Mesodermal cell (in vitro differentiated cells): ENCODE data around the gene C13orf46.
A peak's percentile ranks its signal among the peaks of the same experiment; 100 is the strongest.

Experiments
- H3K27ac ChIP-seq: 2 replicates; pipeline ENCODE4 v1.7.0; 2013; ENCODE audit warnings: mild to moderate bottlenecking, low read depth, low read length, moderate library complexity; ENCODE audit not compliant: severe bottlenecking
- H3K36me3 ChIP-seq: 2 replicates; pipeline ENCODE4 v1.7.1; 2013; ENCODE audit warnings: mild to moderate bottlenecking, low read length, moderate library complexity; ENCODE audit not compliant: control insufficient read depth, insufficient read depth
- H3K4me1 ChIP-seq: one replicate; pipeline ENCODE4 v1.7.1; 2013; ENCODE audit warnings: mild to moderate bottlenecking, low read length; ENCODE audit not compliant: insufficient read depth, control insufficient read depth, poor library complexity, severe bottlenecking
- H3K4me3 ChIP-seq: 2 replicates; pipeline ENCODE4 v1.7.0; 2013; ENCODE audit warnings: low read length, control low read depth, mild to moderate bottlenecking; ENCODE audit not compliant: insufficient read depth, poor library complexity, severe bottlenecking; ENCODE audit errors: extremely low read depth
- H3K9me3 ChIP-seq: 2 replicates; pipeline ENCODE4 v1.7.1; 2013; ENCODE audit warnings: mild to moderate bottlenecking, low read length, moderate library complexity; ENCODE audit not compliant: control insufficient read depth
- WGBS, 2 experiments: methylation state at CpG; one replicate each; pipeline ENCODE4 v1.1.5; 2013; ENCODE audit warnings: missing lambda C conversion rate in 2 of 2; ENCODE audit not compliant: insufficient coverage in 2 of 2; 5-methylcytosine and 5-hydroxymethylcytosine counted together

Gene C13orf46

GRCh38 chr13:113941571-113942191 lies 32.2 kb downstream of the C13orf46 start:
- WGBS, 2 experiments, result 82 to 90% methylated on average over 15 of the region's 16 CpGs
- H3K4me3 ChIP-seq, result no peak overlapping the region
- no peaks in the 10 kb centered on the region for H3K4me1 ChIP-seq
- no peaks in the 10 kb centered on the region for H3K9me3 ChIP-seq
- H3K27ac ChIP-seq, result no peak overlapping the region
- no peaks in the 10 kb centered on the region for H3K36me3 ChIP-seq

- Histone ChIP-seq H3K9me3 (no peaks in the 10 kb centered on the region), H3K4me3 (no peak overlapping the region), H3K36me3 (no peaks in the 10 kb centered on the region), H3K27ac (no peak overlapping the region), H3K4me1 (no peaks in the 10 kb centered on the region)
- 91 to 92% methylated on average over 11 to 15 of the region's 16 CpGs for WGBS, 2 experiments
Observed at GRCh38 chr13:113939944-113940297, 34.0 kb downstream of the C13orf46 start.

- H3K4me1 ChIP-seq, result no peaks in the 10 kb centered on the region
- H3K36me3 ChIP-seq, result no peaks in the 10 kb centered on the region
- no peak overlapping the region for H3K4me3 ChIP-seq
- 90 to 91% methylated on average over 26 of the region's 28 CpGs for WGBS, 2 experiments
- H3K27ac ChIP-seq, result no peak overlapping the region
- H3K9me3 ChIP-seq, result no peaks in the 10 kb centered on the region
Observed at GRCh38 chr13:113939129-113939943, 34.5 kb downstream of the C13orf46 start.

- Histone ChIP-seq H3K4me3 (no peak overlapping the region), H3K4me1 (no peaks in the 10 kb centered on the region), H3K9me3 (no peaks in the 10 kb centered on the region), H3K27ac (no peak overlapping the region), H3K36me3 (no peaks in the 10 kb centered on the region)
- WGBS, 2 experiments, result 80 to 87% methylated on average over 7 to 11 of the region's 11 CpGs
Observed at GRCh38 chr13:113938716-113939115, 35.2 kb downstream of the C13orf46 start.

- H3K4me3 ChIP-seq, result no peak overlapping the region
- WGBS, 2 experiments, result 87 to 93% methylated on average over 7 of the region's 7 CpGs
- no peaks in the 10 kb centered on the region for H3K36me3 ChIP-seq
- H3K9me3 ChIP-seq, result no peaks in the 10 kb centered on the region
- H3K4me1 ChIP-seq, result no peaks in the 10 kb centered on the region
- H3K27ac ChIP-seq, result no peak overlapping the region
Observed at GRCh38 chr13:113938246-113938645, 35.6 kb downstream of the C13orf46 start.

- WGBS, 2 experiments, result 91 to 98% methylated on average over 18 of the region's 20 CpGs
- no peak overlapping the region for H3K4me3 ChIP-seq
- no peak overlapping the region for H3K27ac ChIP-seq
- no peaks in the 10 kb centered on the region for H3K9me3 ChIP-seq
- no peaks in the 10 kb centered on the region for H3K36me3 ChIP-seq
- H3K4me1 ChIP-seq, result no peaks in the 10 kb centered on the region
Observed at GRCh38 chr13:113937527-113938180, 36.2 kb downstream of the C13orf46 start.

GRCh38 chr13:113937073-113937472 lies 36.8 kb downstream of the C13orf46 start:
- Histone ChIP-seq H3K36me3 (no peaks in the 10 kb centered on the region), H3K4me3 (no peak overlapping the region), H3K9me3 (no peaks in the 10 kb centered on the region), H3K27ac (no peak overlapping the region), H3K4me1 (no peaks in the 10 kb centered on the region)
- WGBS, 2 experiments, result 94 to 97% methylated on average over 12 of the region's 12 CpGs

GRCh38 chr13:113936166-113936965 lies 37.5 kb downstream of the C13orf46 start:
- Histone ChIP-seq H3K36me3 (no peaks in the 10 kb centered on the region), H3K4me1 (no peaks in the 10 kb centered on the region), H3K4me3 (no peak overlapping the region), H3K27ac (peak overlapping the region; percentile 88), H3K9me3 (no peaks in the 10 kb centered on the region)
- WGBS, 2 experiments, result 94 to 97% methylated on average over 19 to 21 of the region's 25 CpGs

- whole genome bisulfite sequencing, 2 experiments, result 65 to 75% methylated on average over 11 to 17 of the region's 21 CpGs
- peak overlapping the region; percentile 88 for H3K27ac ChIP-seq
- H3K4me1 ChIP-seq, result no peaks in the 10 kb centered on the region
- no peak overlapping the region for H3K4me3 ChIP-seq
- no peaks in the 10 kb centered on the region for H3K36me3 ChIP-seq
- no peaks in the 10 kb centered on the region for H3K9me3 ChIP-seq
Observed at GRCh38 chr13:113935001-113935844, 38.7 kb downstream of the C13orf46 start.

- H3K27ac ChIP-seq, result peak overlapping the region; percentile 88
- H3K36me3 ChIP-seq, result no peaks in the 10 kb centered on the region
- no peak overlapping the region for H3K4me3 ChIP-seq
- H3K4me1 ChIP-seq, result no peaks in the 10 kb centered on the region
- WGBS, 2 experiments, result 96% methylated on average over 13 to 14 of the region's 14 CpGs
- H3K9me3 ChIP-seq, result no peaks in the 10 kb centered on the region
Observed at GRCh38 chr13:113934576-113934975, 39.3 kb downstream of the C13orf46 start.
